Trophoblast cell (in vitro differentiated cells and primary cell): ENCODE results near the gene MEST. TPM values are rescaled to one million over a fixed set of nuclear protein-coding genes. Genes with fewer than 3 reads are reported as not detected.

Source experiments
- DNase-seq, 2 donors: peaks; one replicate each; pipeline ENCODE4 v3.0.0-alpha.2; 2016
- H2AFZ ChIP-seq: 2 replicates; pipeline ENCODE4 v1.6.1; 2013; ENCODE audit warnings: low read length, moderate library complexity, mild to moderate bottlenecking; ENCODE audit not compliant: insufficient read depth, poor library complexity
- H2AK5ac ChIP-seq: 2 replicates; pipeline ENCODE4 v1.6.1; 2013; ENCODE audit warnings: mild to moderate bottlenecking, low read length
- H2BK120ac ChIP-seq: 2 replicates; pipeline ENCODE4 v1.6.1; 2013; ENCODE audit warnings: low read length, mild to moderate bottlenecking, moderate library complexity; ENCODE audit not compliant: insufficient read depth, poor library complexity
- H2BK12ac ChIP-seq: 2 replicates; pipeline ENCODE4 v1.6.1; 2013; ENCODE audit warnings: mild to moderate bottlenecking, low read length, moderate library complexity
- H2BK5ac ChIP-seq: 2 replicates; pipeline ENCODE4 v1.6.1; 2013; ENCODE audit warnings: low read length, low read depth, moderate library complexity, mild to moderate bottlenecking; ENCODE audit not compliant: poor library complexity
- H3K14ac ChIP-seq: 2 replicates; pipeline ENCODE4 v1.6.1; 2013; ENCODE audit warnings: mild to moderate bottlenecking, low read length
- H3K18ac ChIP-seq: 2 replicates; pipeline ENCODE4 v1.6.1; 2013; ENCODE audit warnings: mild to moderate bottlenecking, low read length
- H3K23ac ChIP-seq: 2 replicates; pipeline ENCODE4 v1.6.1; 2013; ENCODE audit warnings: low read length
- H3K27ac ChIP-seq: 2 replicates; pipeline ENCODE4 v1.5.1; 2013; ENCODE audit warnings: low read depth, mild to moderate bottlenecking, inconsistent platforms, low read length, moderate library complexity
- H3K27me3 ChIP-seq: 2 replicates; pipeline ENCODE4 v1.6.1; 2013; ENCODE audit warnings: inconsistent platforms, mild to moderate bottlenecking, low read length, moderate library complexity; ENCODE audit not compliant: insufficient read depth
- H3K36me3 ChIP-seq, 2 experiments: 1 replicate in 1 of 2; 2 replicates in 1 of 2; pipeline ENCODE4 v1.6.1; 2013; ENCODE audit warnings: low read length in 2 of 2, mild to moderate bottlenecking in 2 of 2, moderate library complexity in 1 of 2; ENCODE audit not compliant: insufficient read depth in 2 of 2, control insufficient read depth in 1 of 2
- H3K4ac ChIP-seq: 2 replicates; pipeline ENCODE4 v1.6.1; 2013; ENCODE audit warnings: low read depth, mild to moderate bottlenecking, low read length, moderate library complexity
- H3K4me1 ChIP-seq, 2 experiments: 1 replicate in 1 of 2; 2 replicates in 1 of 2; pipeline ENCODE4 v1.6.1; 2013; ENCODE audit warnings: low read length in 2 of 2, mild to moderate bottlenecking in 2 of 2, moderate library complexity in 1 of 2; ENCODE audit not compliant: insufficient read depth in 2 of 2, control insufficient read depth in 1 of 2
- H3K4me2 ChIP-seq: 2 replicates; pipeline ENCODE4 v1.6.1; 2013; ENCODE audit warnings: inconsistent platforms, mild to moderate bottlenecking, low read length, moderate library complexity
- H3K4me3 ChIP-seq: 2 replicates; pipeline ENCODE4 v1.5.1; 2013; ENCODE audit warnings: mild to moderate bottlenecking, low read depth, low read length, inconsistent platforms
- H3K79me1 ChIP-seq: one replicate; pipeline ENCODE4 v1.6.1; 2013; ENCODE audit warnings: low read length
- H3K79me2 ChIP-seq: 2 replicates; pipeline ENCODE4 v1.6.1; 2013; ENCODE audit warnings: low read length, mild to moderate bottlenecking; ENCODE audit not compliant: control insufficient read depth, insufficient read depth, poor library complexity
- H3K9ac ChIP-seq: 2 replicates; pipeline ENCODE4 v1.6.1; 2013; ENCODE audit warnings: mild to moderate bottlenecking, low read length
- H3K9me3 ChIP-seq: 2 replicates; pipeline ENCODE4 v1.6.1; 2013; ENCODE audit warnings: low read depth, mild to moderate bottlenecking, control low read depth, inconsistent platforms, low read length; ENCODE audit not compliant: insufficient read depth
- H4K12ac ChIP-seq: 2 replicates; pipeline ENCODE4 v1.6.1; 2013; ENCODE audit warnings: low read depth, mild to moderate bottlenecking, low read length, moderate library complexity
- H4K8ac ChIP-seq: 2 replicates; pipeline ENCODE4 v1.6.1; 2013; ENCODE audit warnings: low read depth, mild to moderate bottlenecking, low read length, moderate library complexity
- H4K91ac ChIP-seq: one replicate; pipeline ENCODE4 v1.6.1; 2013; ENCODE audit warnings: low read depth, mild to moderate bottlenecking, low read length, moderate library complexity
- whole genome bisulfite sequencing: extraction: QIAGEN DNeasy Blood & Tissue Kit; methylation state at CpG from one replicate; pipeline ENCODE4 v1.1.7; 2013; ENCODE audit warnings: missing lambda C conversion rate; ENCODE audit not compliant: insufficient read length, insufficient coverage; ENCODE audit errors: extremely low coverage; 5-methylcytosine and 5-hydroxymethylcytosine counted together
- polyA plus RNA-seq: library from polyadenylated mRNA; stranded (reverse); fragments of 200-250 nt; gene quantifications from 2 replicates; pipeline ENCODE4 v1.2.3, GENCODE V29; 2013

Gene MEST
- polyA plus RNA-seq: 338 and 343 TPM in 2 replicates

DNA sequence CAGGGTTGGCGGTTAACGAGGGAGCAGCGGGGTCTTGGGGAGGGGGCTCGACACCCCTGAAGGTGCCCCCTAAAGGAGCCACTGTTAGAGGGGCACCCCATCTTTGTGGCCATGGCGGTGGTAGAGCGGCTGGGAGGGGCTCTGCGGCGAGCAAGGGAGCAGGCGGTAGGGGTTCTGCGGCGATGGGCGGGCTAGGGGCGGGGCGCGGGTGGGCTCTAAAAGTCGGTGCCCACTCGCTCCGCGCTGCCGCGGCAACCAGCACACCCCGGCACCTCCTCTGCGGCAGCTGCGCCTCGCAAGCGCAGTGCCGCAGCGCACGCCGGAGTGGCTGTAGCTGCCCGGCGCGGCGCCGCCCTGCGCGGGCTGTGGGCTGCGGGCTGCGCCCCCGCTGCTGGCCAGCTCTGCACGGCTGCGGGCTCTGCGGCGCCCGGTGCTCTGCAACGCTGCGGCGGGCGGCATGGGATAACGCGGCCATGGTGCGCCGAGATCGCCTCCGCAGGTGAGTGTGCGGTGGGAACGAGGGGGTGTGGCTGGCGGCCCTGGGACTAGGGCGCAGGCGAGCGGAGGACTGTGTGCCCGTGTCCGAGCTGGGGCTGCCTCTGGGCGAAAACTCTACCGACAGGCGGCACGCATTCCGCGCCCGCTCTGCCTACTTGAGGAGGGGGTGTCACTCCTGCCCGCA lies at the start of gene MEST:
Gene MEST (plus strand): TSS at position 245 of the 682 bp plus-strand sequence. CDS start 229 bp downstream, at position 474.
- Histone ChIP-seq H2BK12ac (peak within 1 kb of the TSS; percentile 96), H2AFZ (peak within 1 kb of the TSS; percentile 42), H4K91ac (peak within 1 kb of the TSS; percentile 49), H3K4ac (peak within 1 kb of the TSS; percentile 92), H3K9me3 (peaks cover 9% of the 10 kb centered on the region), H3K79me2 (peaks cover 25% of the 10 kb centered on the region), H2BK5ac (peak within 1 kb of the TSS; percentile 81), H4K8ac (peak within 1 kb of the TSS; percentile 80), H2AK5ac (peak within 1 kb of the TSS; percentile 40), H3K18ac (peak within 1 kb of the TSS; percentile 43), H3K4me2 (peak within 1 kb of the TSS; percentile 66), H4K12ac (peak within 1 kb of the TSS; percentile 63), H3K27me3 (no peaks in the 10 kb centered on the region), H3K9ac (peak within 1 kb of the TSS; percentile 78), H2BK120ac (peak within 1 kb of the TSS; percentile 79), H3K23ac (no peak within 1 kb of the TSS), H3K4me1 (peaks cover 13 to 27% of the 10 kb centered on the region in 2 experiments), H3K79me1 (peaks cover 36% of the 10 kb centered on the region), H3K14ac (peak within 1 kb of the TSS; percentile 84), H3K36me3 (peaks cover 4 to 11% of the 10 kb centered on the region in 2 experiments), H3K27ac (peak within 1 kb of the TSS; percentile 74), H3K4me3 (peak within 1 kb of the TSS; percentile 81)
- no CpG with 5 or more reads among the region's 71 CpGs for WGBS
- DNase-seq: peak; percentile 3 to 47

DNA sequence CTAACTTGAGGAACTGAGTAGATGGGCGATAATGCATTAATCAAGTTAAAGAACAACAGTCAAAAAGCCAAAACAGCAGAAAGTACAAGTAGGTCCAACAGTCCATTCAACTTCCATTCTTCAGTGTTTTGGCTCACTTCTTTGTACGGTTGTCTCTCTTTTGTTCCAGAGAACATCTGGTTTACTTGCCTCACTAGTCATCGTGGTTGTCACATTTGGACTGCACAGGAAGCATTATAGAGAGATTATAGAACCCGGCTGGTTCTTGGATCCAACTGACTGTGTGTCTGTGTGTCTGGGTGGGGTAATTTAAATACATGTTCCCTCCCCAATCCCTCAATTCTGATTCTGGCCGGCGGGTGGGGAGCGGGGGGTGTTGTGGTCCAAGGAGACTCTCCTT lies 49.3 kb upstream of the MEST start:
- H3K4ac ChIP-seq: no peak overlapping the region
- no peak overlapping the region for H4K8ac ChIP-seq
- no peak overlapping the region for H3K4me3 ChIP-seq
- H2AK5ac ChIP-seq: no peak overlapping the region
- H3K36me3 ChIP-seq: no peaks in the 10 kb centered on the region
- H4K91ac ChIP-seq: no peak overlapping the region
- no peaks in the 10 kb centered on the region for H3K9me3 ChIP-seq
- H3K27ac ChIP-seq: no peak overlapping the region
- no peak overlapping the region for H3K4me2 ChIP-seq
- H3K9ac ChIP-seq: no peak overlapping the region
- H3K27me3 ChIP-seq: no peaks in the 10 kb centered on the region
- no peak for DNase-seq
- peak overlapping the region; percentile 63 for H2BK12ac ChIP-seq
- H2AFZ ChIP-seq: no peak overlapping the region
- H3K18ac ChIP-seq: no peak overlapping the region
- no peak overlapping the region for H3K14ac ChIP-seq
- peaks cover 5 to 9% of the 10 kb centered on the region in 2 experiments for H3K4me1 ChIP-seq
- H2BK120ac ChIP-seq: no peak overlapping the region
- H3K79me1 ChIP-seq: peaks cover 13% of the 10 kb centered on the region
- WGBS: no CpG with 5 or more reads among the region's 7 CpGs
- no peak overlapping the region for H2BK5ac ChIP-seq
- H4K12ac ChIP-seq: no peak overlapping the region
- H3K79me2 ChIP-seq: peaks cover 2% of the 10 kb centered on the region
- H3K23ac ChIP-seq: no peak overlapping the region

DNA sequence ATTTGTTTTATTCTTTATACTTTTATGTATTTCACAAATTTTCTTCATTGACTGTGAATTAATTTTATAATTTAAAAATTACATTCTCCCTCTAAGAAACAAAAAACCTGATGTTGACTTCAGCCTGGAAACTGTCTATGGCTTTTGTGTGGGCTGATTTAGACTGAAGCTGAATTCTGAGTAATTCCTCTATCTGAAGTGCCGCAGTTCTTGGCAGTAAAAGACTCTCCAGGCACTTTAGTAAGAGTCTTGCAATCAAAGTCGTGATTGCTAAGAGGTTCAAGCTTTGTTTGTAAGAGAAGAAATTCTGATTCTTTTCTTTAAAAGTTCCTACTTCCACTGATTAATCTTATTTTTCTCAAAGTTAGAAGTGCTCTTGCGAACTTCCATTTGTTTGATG lies 47.7 kb upstream of the MEST start:
- H3K4me2 ChIP-seq: no peak overlapping the region
- no peak overlapping the region for H3K14ac ChIP-seq
- H3K27me3 ChIP-seq: no peaks in the 10 kb centered on the region
- H3K23ac ChIP-seq: no peak overlapping the region
- no CpG with 5 or more reads among the region's 3 CpGs for WGBS
- no peak overlapping the region for H3K4me3 ChIP-seq
- peaks cover 13% of the 10 kb centered on the region for H3K79me1 ChIP-seq
- H3K9ac ChIP-seq: no peak overlapping the region
- no peaks in the 10 kb centered on the region for H3K9me3 ChIP-seq
- peaks cover 2% of the 10 kb centered on the region for H3K79me2 ChIP-seq
- H2BK12ac ChIP-seq: no peak overlapping the region
- no peak for DNase-seq
- H2AFZ ChIP-seq: no peak overlapping the region
- H4K12ac ChIP-seq: no peak overlapping the region
- peaks cover 5 to 9% of the 10 kb centered on the region in 2 experiments for H3K4me1 ChIP-seq
- H3K18ac ChIP-seq: no peak overlapping the region
- H3K36me3 ChIP-seq: no peaks in the 10 kb centered on the region
- H2AK5ac ChIP-seq: no peak overlapping the region
- H4K91ac ChIP-seq: no peak overlapping the region
- no peak overlapping the region for H3K4ac ChIP-seq
- no peak overlapping the region for H2BK120ac ChIP-seq
- H2BK5ac ChIP-seq: no peak overlapping the region
- no peak overlapping the region for H4K8ac ChIP-seq
- H3K27ac ChIP-seq: no peak overlapping the region

GRCh38 chr7:130444751-130445407 lies 47.0 kb upstream of the MEST start:
- no peak overlapping the region for H4K12ac ChIP-seq
- no peak overlapping the region for H3K9ac ChIP-seq
- H2BK120ac ChIP-seq: no peak overlapping the region
- H3K4me3 ChIP-seq: no peak overlapping the region
- no peak overlapping the region for H4K8ac ChIP-seq
- no peak overlapping the region for H2AFZ ChIP-seq
- no peak overlapping the region for H3K14ac ChIP-seq
- no peak overlapping the region for H3K23ac ChIP-seq
- H3K4ac ChIP-seq: no peak overlapping the region
- H2BK5ac ChIP-seq: no peak overlapping the region
- no peaks in the 10 kb centered on the region for H3K9me3 ChIP-seq
- H3K27ac ChIP-seq: no peak overlapping the region
- H3K79me1 ChIP-seq: peaks cover 11% of the 10 kb centered on the region
- no peaks in the 10 kb centered on the region for H3K27me3 ChIP-seq
- H2BK12ac ChIP-seq: no peak overlapping the region
- H2AK5ac ChIP-seq: no peak overlapping the region
- H4K91ac ChIP-seq: no peak overlapping the region
- no peaks in the 10 kb centered on the region for H3K36me3 ChIP-seq
- no peak overlapping the region for H3K18ac ChIP-seq
- H3K4me2 ChIP-seq: no peak overlapping the region
- H3K4me1 ChIP-seq: peaks cover 5 to 7% of the 10 kb centered on the region in 2 experiments
- no peak for DNase-seq
- H3K79me2 ChIP-seq: peaks cover 2% of the 10 kb centered on the region
- WGBS: no CpG with 5 or more reads among the region's 5 CpGs
